ENCODE measurements around the gene TNIK.

GRCh38 chr3:171342200-171342599, 118.0 kb downstream of the TNIK start:
- no peak for TF ChIP-seq CTCF (conservative IDR thresholded peaks at IDR 0.05)
- no peak for TF ChIP-seq ZFX (IDR thresholded peaks at IDR 0.05)
